ENCODE results near the gene USP31.

DNA sequence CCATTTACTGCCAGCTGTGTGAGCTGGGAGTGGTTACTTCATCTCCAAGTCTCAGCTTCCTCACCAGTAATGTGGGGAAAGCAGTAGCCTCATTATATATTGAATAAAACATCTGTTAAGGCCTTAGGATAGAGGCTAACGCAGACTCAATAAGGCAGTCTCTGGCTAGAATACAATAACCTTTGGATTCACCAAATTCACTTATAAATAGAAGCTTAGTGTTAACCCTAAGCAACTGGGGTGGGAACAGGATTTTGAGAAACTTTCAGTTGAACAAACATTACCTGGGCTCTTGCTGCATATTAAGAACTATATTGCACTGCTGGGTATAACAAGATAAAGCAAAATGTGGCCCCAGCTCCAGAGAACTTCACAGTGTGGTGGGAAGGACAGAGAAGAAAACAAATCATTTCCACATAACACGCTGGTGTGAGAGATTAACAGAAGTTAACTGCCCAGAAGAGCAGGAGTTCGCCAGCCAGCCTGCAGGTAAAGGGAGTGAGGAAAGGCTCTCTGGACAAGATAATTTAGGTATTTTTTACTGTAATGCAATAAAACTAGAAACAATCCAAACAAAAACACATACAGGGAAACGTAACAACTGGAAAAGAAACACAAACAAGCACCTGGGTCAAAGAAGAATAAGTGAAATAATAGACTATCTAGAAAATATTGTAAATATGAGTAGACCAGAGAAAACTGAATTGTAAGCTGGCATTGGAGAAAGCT lies 57.0 kb downstream of the USP31 start:
- TF ChIP-seq, protein P1, sequence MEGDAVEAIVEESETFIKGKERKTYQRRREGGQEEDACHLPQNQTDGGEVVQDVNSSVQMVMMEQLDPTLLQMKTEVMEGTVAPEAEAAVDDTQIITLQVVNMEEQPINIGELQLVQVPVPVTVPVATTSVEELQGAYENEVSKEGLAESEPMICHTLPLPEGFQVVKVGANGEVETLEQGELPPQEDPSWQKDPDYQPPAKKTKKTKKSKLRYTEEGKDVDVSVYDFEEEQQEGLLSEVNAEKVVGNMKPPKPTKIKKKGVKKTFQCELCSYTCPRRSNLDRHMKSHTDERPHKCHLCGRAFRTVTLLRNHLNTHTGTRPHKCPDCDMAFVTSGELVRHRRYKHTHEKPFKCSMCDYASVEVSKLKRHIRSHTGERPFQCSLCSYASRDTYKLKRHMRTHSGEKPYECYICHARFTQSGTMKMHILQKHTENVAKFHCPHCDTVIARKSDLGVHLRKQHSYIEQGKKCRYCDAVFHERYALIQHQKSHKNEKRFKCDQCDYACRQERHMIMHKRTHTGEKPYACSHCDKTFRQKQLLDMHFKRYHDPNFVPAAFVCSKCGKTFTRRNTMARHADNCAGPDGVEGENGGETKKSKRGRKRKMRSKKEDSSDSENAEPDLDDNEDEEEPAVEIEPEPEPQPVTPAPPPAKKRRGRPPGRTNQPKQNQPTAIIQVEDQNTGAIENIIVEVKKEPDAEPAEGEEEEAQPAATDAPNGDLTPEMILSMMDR (IDR thresholded peaks at IDR 0.05): no peak
- TF ChIP-seq EP300 (IDR thresholded peaks at IDR 0.05; ENCODE audit: low read depth) (no peak), POLR2AphosphoS5 (IDR thresholded peaks at IDR 0.05) (no peak)
